Endothelial cell (in vitro differentiated cells): ENCODE results near the gene ZBTB34. TPM values are rescaled to one million over a fixed set of nuclear protein-coding genes. Genes with fewer than 3 reads are reported as not detected.
A peak's percentile ranks its signal among the peaks of the same experiment; 100 is the strongest.

ENCODE experiments used
- DNase-seq: peaks from one replicate; pipeline ENCODE4 v3.0.0; 2021; ENCODE audit warnings: low spot score
- H3K27ac Mint-ChIP-seq: one replicate; pipeline ENCODE4 v1.8.0; 2021; ENCODE audit warnings: mixed read lengths, inconsistent platforms; ENCODE audit not compliant: unreplicated experiment
- H3K27me3 Mint-ChIP-seq: one replicate; pipeline ENCODE4 v1.8.0; 2021; ENCODE audit warnings: mild to moderate bottlenecking, moderate library complexity, mixed read lengths, inconsistent platforms; ENCODE audit not compliant: unreplicated experiment
- H3K36me3 Mint-ChIP-seq: one replicate; pipeline ENCODE4 v1.8.0; 2021; ENCODE audit warnings: mild to moderate bottlenecking, low read depth, mixed read lengths, inconsistent platforms; ENCODE audit not compliant: unreplicated experiment
- H3K4me1 Mint-ChIP-seq: one replicate; pipeline ENCODE4 v1.8.0; 2021; ENCODE audit warnings: mild to moderate bottlenecking, mixed read lengths, inconsistent platforms; ENCODE audit not compliant: unreplicated experiment
- H3K4me3 Mint-ChIP-seq: one replicate; pipeline ENCODE4 v1.8.0; 2021; ENCODE audit warnings: mild to moderate bottlenecking, mixed read lengths, inconsistent platforms; ENCODE audit not compliant: unreplicated experiment
- H3K9me3 Mint-ChIP-seq: one replicate; pipeline ENCODE4 v1.8.0; 2021; ENCODE audit warnings: mixed read lengths, inconsistent platforms; ENCODE audit not compliant: unreplicated experiment
- CTCF ChIP-seq: fragments of 200-600 bp; sonication (generic); IDR thresholded peaks from one replicate; pipeline ENCODE4 v1.5.0; 2021; ENCODE audit warnings: antibody characterized with exemption; ENCODE audit not compliant: unreplicated experiment
- total RNA-seq: library from RNA; stranded (reverse); fragmentation: NEBNext Ultra II Directional; extraction: Animal tissue kit (Norgen Biotek cat#: 25700); gene quantifications from one replicate; pipeline ENCODE4 v1.2.1, GENCODE V29; 2021; ENCODE audit not compliant: unreplicated experiment

The ZBTB34 gene
- total RNA-seq, 1 donor from 2014 or later: 22.9 TPM

- Mint-ChIP-seq H3K4me1 (peaks cover 32% of the 10 kb centered on the region), H3K9me3 (no peaks in the 10 kb centered on the region), H3K27me3 (no peaks in the 10 kb centered on the region), H3K27ac (no peak overlapping the region), H3K36me3 (peaks cover 14% of the 10 kb centered on the region), H3K4me3 (no peak overlapping the region)
- DNase-seq: no peak
- TF ChIP-seq CTCF: no peak
Measured at GRCh38 chr9:126869368-126869767, 8.9 kb downstream of the ZBTB34 start.

- TF ChIP-seq CTCF: no peak
- no peak for DNase-seq
- Mint-ChIP-seq H3K4me3 (no peak overlapping the region), H3K36me3 (peaks cover 5% of the 10 kb centered on the region), H3K4me1 (peaks cover 35% of the 10 kb centered on the region), H3K27ac (peak overlapping the region; percentile 72), H3K9me3 (no peaks in the 10 kb centered on the region), H3K27me3 (no peaks in the 10 kb centered on the region)
Measured at GRCh38 chr9:126872516-126872915, 12.1 kb downstream of the ZBTB34 start.

- Mint-ChIP-seq H3K4me1 (peaks cover 22% of the 10 kb centered on the region), H3K4me3 (no peak overlapping the region), H3K27ac (no peak overlapping the region), H3K27me3 (no peaks in the 10 kb centered on the region), H3K36me3 (peaks cover 3% of the 10 kb centered on the region), H3K9me3 (no peaks in the 10 kb centered on the region)
- DNase-seq: no peak
- no peak for TF ChIP-seq CTCF
Measured at GRCh38 chr9:126874546-126875314, 14.3 kb downstream of the ZBTB34 start.

- Mint-ChIP-seq H3K27ac (peak overlapping the region; percentile 53), H3K4me1 (peaks cover 22% of the 10 kb centered on the region), H3K9me3 (no peaks in the 10 kb centered on the region), H3K27me3 (no peaks in the 10 kb centered on the region), H3K36me3 (peaks cover 12% of the 10 kb centered on the region), H3K4me3 (no peak overlapping the region)
- TF ChIP-seq CTCF: no peak
- no peak for DNase-seq
Measured at GRCh38 chr9:126875756-126876510, 15.5 kb downstream of the ZBTB34 start.

- H3K27ac Mint-ChIP-seq: peak overlapping the region; percentile 39
- DNase-seq: no peak
- no peak for TF ChIP-seq CTCF
- H3K27me3 Mint-ChIP-seq: no peaks in the 10 kb centered on the region
- no peaks in the 10 kb centered on the region for H3K9me3 Mint-ChIP-seq
- H3K4me1 Mint-ChIP-seq: peaks cover 22% of the 10 kb centered on the region
- peaks cover 12% of the 10 kb centered on the region for H3K36me3 Mint-ChIP-seq
- H3K4me3 Mint-ChIP-seq: no peak overlapping the region
Measured at GRCh38 chr9:126876531-126876930, 16.1 kb downstream of the ZBTB34 start.
